WTC11 (cell line): Measurements from ENCODE around the gene SLC6A4.

Source experiments
- ETV6 ChIP-seq: sonication (generic); formaldehyde crosslinking; IDR thresholded peaks from 2 replicates; pipeline ENCODE4 v1.8.1; 2022; ENCODE audit warnings: mild to moderate bottlenecking, missing genetic modification reagents
- GABPB1 ChIP-seq: sonication (generic); formaldehyde crosslinking; IDR thresholded peaks from 2 replicates; pipeline ENCODE4 v1.8.1; 2023; ENCODE audit warnings: mild to moderate bottlenecking, missing genetic modification reagents
- KAT7 ChIP-seq: sonication (generic); formaldehyde crosslinking; IDR thresholded peaks from 2 replicates; pipeline ENCODE4 v1.8.1; 2023; ENCODE audit warnings: missing genetic modification reagents, mild to moderate bottlenecking, borderline replicate concordance
- NR2C2 ChIP-seq: sonication (generic); formaldehyde crosslinking; IDR thresholded peaks from 2 replicates; pipeline ENCODE4 v1.8.0; 2022; ENCODE audit warnings: mild to moderate bottlenecking, missing genetic modification reagents
- SP1 ChIP-seq: sonication (generic); formaldehyde crosslinking; conservative IDR thresholded peaks from 2 replicates; pipeline ENCODE4 v1.8.1; 2022; ENCODE audit warnings: missing genetic modification reagents
- ZNF396 ChIP-seq: fragments of 250-450 bp; sonication (Bioruptor Pico); IDR thresholded peaks from 2 replicates; pipeline ENCODE4 v1.8.0; 2021; ENCODE audit warnings: mild to moderate bottlenecking, moderate library complexity, borderline replicate concordance
- TF ChIP-seq, protein P1 (sequence below): fragments of 200-600 bp; IDR thresholded peaks from 2 replicates; pipeline ENCODE4 v1.8.0; 2022; ENCODE audit warnings: antibody characterized with exemption
- TF ChIP-seq, protein P2 (sequence below): sonication (generic); formaldehyde crosslinking; IDR thresholded peaks from 2 replicates; pipeline ENCODE4 v1.8.1; 2023; ENCODE audit warnings: mild to moderate bottlenecking, missing genetic modification reagents
- TF ChIP-seq, protein P3 (sequence below): sonication (generic); formaldehyde crosslinking; IDR thresholded peaks from 2 replicates; pipeline ENCODE4 v1.8.0; 2022; ENCODE audit warnings: mild to moderate bottlenecking, missing genetic modification reagents
- TF ChIP-seq, protein P4 (sequence below): sonication (generic); formaldehyde crosslinking; IDR thresholded peaks from 2 replicates; pipeline ENCODE4 v1.8.0; 2022; ENCODE audit warnings: mild to moderate bottlenecking, missing genetic modification reagents
- TF ChIP-seq, protein P5 (sequence below): sonication (generic); formaldehyde crosslinking; IDR thresholded peaks from 2 replicates; pipeline ENCODE4 v1.8.0; 2022; ENCODE audit warnings: mild to moderate bottlenecking, missing genetic modification reagents
- TF ChIP-seq, protein P6 (sequence below): sonication (generic); formaldehyde crosslinking; IDR thresholded peaks from 2 replicates; pipeline ENCODE4 v1.8.0; 2022; ENCODE audit warnings: mild to moderate bottlenecking, missing genetic modification reagents
- TF ChIP-seq, protein P7 (sequence below): sonication (generic); formaldehyde crosslinking; IDR thresholded peaks from 2 replicates; pipeline ENCODE4 v1.8.1; 2022; ENCODE audit warnings: missing genetic modification reagents, borderline replicate concordance
- TF ChIP-seq, protein P8 (sequence below): sonication (generic); formaldehyde crosslinking; IDR thresholded peaks from 2 replicates; pipeline ENCODE4 v1.8.1; 2023; ENCODE audit warnings: mild to moderate bottlenecking, missing genetic modification reagents, moderate library complexity

DNA sequence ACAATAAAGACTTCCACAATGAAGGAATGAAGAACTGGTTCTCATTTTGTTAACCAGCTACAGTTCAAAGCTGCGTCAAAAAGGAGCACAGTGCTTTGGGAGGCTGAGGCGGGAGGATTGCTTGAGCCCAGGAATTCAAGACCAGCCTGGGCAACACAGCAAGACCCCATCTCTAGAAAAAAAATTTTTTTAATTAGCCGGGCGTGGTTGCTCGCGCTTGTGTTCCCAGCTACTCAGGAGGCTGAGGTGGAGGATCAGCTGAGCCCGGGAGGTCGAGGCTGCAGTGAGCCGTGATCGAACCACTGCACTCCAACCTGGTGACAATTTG, 764 bp upstream of the SLC6A4 start:
- TF ChIP-seq, protein P1, sequence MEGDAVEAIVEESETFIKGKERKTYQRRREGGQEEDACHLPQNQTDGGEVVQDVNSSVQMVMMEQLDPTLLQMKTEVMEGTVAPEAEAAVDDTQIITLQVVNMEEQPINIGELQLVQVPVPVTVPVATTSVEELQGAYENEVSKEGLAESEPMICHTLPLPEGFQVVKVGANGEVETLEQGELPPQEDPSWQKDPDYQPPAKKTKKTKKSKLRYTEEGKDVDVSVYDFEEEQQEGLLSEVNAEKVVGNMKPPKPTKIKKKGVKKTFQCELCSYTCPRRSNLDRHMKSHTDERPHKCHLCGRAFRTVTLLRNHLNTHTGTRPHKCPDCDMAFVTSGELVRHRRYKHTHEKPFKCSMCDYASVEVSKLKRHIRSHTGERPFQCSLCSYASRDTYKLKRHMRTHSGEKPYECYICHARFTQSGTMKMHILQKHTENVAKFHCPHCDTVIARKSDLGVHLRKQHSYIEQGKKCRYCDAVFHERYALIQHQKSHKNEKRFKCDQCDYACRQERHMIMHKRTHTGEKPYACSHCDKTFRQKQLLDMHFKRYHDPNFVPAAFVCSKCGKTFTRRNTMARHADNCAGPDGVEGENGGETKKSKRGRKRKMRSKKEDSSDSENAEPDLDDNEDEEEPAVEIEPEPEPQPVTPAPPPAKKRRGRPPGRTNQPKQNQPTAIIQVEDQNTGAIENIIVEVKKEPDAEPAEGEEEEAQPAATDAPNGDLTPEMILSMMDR = no peak
- TF ChIP-seq, protein P2, sequence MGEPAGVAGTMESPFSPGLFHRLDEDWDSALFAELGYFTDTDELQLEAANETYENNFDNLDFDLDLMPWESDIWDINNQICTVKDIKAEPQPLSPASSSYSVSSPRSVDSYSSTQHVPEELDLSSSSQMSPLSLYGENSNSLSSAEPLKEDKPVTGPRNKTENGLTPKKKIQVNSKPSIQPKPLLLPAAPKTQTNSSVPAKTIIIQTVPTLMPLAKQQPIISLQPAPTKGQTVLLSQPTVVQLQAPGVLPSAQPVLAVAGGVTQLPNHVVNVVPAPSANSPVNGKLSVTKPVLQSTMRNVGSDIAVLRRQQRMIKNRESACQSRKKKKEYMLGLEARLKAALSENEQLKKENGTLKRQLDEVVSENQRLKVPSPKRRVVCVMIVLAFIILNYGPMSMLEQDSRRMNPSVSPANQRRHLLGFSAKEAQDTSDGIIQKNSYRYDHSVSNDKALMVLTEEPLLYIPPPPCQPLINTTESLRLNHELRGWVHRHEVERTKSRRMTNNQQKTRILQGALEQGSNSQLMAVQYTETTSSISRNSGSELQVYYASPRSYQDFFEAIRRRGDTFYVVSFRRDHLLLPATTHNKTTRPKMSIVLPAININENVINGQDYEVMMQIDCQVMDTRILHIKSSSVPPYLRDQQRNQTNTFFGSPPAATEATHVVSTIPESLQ = no peak
- TF ChIP-seq, protein P3, sequence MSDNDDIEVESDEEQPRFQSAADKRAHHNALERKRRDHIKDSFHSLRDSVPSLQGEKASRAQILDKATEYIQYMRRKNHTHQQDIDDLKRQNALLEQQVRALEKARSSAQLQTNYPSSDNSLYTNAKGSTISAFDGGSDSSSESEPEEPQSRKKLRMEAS = no peak
- no peak for TF ChIP-seq KAT7 (CRISPR knock-in tag)
- no peak for TF ChIP-seq GABPB1
- no peak for TF ChIP-seq SP1 (CRISPR knock-in tag)
- TF ChIP-seq ZNF396 (CRISPR knock-in tag) = no peak
- TF ChIP-seq, protein P4, sequence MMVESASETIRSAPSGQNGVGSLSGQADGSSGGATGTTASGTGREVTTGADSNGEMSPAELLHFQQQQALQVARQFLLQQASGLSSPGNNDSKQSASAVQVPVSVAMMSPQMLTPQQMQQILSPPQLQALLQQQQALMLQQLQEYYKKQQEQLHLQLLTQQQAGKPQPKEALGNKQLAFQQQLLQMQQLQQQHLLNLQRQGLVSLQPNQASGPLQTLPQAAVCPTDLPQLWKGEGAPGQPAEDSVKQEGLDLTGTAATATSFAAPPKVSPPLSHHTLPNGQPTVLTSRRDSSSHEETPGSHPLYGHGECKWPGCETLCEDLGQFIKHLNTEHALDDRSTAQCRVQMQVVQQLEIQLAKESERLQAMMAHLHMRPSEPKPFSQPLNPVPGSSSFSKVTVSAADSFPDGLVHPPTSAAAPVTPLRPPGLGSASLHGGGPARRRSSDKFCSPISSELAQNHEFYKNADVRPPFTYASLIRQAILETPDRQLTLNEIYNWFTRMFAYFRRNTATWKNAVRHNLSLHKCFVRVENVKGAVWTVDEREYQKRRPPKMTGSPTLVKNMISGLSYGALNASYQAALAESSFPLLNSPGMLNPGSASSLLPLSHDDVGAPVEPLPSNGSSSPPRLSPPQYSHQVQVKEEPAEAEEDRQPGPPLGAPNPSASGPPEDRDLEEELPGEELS (CRISPR knock-in tag) = no peak
- TF ChIP-seq, protein P5, sequence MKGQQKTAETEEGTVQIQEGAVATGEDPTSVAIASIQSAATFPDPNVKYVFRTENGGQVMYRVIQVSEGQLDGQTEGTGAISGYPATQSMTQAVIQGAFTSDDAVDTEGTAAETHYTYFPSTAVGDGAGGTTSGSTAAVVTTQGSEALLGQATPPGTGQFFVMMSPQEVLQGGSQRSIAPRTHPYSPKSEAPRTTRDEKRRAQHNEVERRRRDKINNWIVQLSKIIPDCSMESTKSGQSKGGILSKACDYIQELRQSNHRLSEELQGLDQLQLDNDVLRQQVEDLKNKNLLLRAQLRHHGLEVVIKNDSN (CRISPR knock-in tag) = no peak
- TF ChIP-seq ETV6 (CRISPR knock-in tag) = no peak
- TF ChIP-seq, protein P6, sequence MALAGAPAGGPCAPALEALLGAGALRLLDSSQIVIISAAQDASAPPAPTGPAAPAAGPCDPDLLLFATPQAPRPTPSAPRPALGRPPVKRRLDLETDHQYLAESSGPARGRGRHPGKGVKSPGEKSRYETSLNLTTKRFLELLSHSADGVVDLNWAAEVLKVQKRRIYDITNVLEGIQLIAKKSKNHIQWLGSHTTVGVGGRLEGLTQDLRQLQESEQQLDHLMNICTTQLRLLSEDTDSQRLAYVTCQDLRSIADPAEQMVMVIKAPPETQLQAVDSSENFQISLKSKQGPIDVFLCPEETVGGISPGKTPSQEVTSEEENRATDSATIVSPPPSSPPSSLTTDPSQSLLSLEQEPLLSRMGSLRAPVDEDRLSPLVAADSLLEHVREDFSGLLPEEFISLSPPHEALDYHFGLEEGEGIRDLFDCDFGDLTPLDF (CRISPR knock-in tag) = no peak
- TF ChIP-seq, protein P7, sequence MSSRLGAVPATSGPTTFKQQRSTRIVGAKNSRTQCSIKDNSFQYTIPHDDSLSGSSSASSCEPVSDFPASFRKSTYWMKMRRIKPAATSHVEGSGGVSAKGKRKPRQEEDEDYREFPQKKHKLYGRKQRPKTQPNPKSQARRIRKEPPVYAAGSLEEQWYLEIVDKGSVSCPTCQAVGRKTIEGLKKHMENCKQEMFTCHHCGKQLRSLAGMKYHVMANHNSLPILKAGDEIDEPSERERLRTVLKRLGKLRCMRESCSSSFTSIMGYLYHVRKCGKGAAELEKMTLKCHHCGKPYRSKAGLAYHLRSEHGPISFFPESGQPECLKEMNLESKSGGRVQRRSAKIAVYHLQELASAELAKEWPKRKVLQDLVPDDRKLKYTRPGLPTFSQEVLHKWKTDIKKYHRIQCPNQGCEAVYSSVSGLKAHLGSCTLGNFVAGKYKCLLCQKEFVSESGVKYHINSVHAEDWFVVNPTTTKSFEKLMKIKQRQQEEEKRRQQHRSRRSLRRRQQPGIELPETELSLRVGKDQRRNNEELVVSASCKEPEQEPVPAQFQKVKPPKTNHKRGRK (CRISPR knock-in tag) = no peak
- TF ChIP-seq, protein P8, sequence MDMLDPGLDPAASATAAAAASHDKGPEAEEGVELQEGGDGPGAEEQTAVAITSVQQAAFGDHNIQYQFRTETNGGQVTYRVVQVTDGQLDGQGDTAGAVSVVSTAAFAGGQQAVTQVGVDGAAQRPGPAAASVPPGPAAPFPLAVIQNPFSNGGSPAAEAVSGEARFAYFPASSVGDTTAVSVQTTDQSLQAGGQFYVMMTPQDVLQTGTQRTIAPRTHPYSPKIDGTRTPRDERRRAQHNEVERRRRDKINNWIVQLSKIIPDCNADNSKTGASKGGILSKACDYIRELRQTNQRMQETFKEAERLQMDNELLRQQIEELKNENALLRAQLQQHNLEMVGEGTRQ (CRISPR knock-in tag) = no peak
- no peak for TF ChIP-seq NR2C2 (CRISPR knock-in tag)
